ENCODE measurements around the gene GRK4. TPM values are rescaled to one million over a fixed set of nuclear protein-coding genes. Genes with fewer than 3 reads are reported as not detected.
"Not testable (repeated sequence)": the region's sequence is repeated elsewhere in the genome, so short reads cannot be mapped to it uniquely, and the experiment has no call there.

GRK4 gene
- total RNA-seq, 4 donors from 2014 or later, result 1.0 to 9.4 (median 6.0) TPM; not detected in 1

DNA sequence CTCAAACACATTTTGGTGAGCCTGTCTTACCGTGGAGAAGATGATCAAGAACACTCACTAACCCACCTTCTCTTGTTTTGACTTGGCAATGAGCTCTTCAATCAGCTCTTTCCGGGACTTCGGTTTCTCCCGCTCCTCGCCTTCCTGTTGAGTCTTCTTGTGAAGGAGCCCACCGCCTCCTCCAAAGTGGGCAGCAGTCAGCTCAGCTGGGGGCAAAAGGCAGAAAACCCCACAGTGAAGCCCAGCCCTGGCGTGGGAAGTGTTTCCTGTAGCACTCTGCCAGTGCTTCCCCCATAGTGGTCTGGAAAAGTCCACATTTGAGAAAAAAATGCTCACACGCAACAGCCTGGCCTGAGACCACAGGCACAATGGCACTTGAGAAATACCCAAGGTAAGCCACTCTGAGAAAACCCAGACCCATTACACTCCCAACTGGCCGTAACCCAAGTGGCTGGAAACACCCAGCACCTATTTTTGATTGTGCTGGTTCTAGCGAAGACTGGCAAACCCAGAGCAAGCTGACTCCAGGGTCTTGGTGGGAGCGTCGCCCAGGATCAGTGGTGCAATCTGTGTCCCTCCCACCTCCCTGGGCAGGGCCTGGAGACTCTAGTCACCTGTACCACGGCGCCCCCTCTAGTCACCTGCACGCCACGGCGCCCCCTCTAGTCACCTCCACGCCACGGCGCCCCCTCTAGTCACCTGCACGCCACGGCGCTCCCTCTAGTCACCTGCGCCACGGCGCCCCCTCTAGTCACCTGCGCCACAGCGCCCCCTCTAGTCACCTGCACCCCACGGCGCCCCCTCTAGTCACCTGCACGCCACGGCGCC lies 8.8 kb upstream of the GRK4 start:
- intact Hi-C loops (cut with DNase I; ENCODE audit: low total_unique reads), result no loop called here
- DNase-seq, result no peak
- Histone ChIP-seq H3K4me3 (no peak overlapping the region), H3K36me3 (no peaks in the 10 kb centered on the region), H3K4me1 (no peaks in the 10 kb centered on the region), H3K9me3 (no peaks in the 10 kb centered on the region), H3K27ac (no peak overlapping the region), H3K27me3 (no peaks in the 10 kb centered on the region)
- TF ChIP-seq POLR2A (IDR thresholded peaks at IDR 0.05), result no peak
- TF ChIP-seq, protein P1, sequence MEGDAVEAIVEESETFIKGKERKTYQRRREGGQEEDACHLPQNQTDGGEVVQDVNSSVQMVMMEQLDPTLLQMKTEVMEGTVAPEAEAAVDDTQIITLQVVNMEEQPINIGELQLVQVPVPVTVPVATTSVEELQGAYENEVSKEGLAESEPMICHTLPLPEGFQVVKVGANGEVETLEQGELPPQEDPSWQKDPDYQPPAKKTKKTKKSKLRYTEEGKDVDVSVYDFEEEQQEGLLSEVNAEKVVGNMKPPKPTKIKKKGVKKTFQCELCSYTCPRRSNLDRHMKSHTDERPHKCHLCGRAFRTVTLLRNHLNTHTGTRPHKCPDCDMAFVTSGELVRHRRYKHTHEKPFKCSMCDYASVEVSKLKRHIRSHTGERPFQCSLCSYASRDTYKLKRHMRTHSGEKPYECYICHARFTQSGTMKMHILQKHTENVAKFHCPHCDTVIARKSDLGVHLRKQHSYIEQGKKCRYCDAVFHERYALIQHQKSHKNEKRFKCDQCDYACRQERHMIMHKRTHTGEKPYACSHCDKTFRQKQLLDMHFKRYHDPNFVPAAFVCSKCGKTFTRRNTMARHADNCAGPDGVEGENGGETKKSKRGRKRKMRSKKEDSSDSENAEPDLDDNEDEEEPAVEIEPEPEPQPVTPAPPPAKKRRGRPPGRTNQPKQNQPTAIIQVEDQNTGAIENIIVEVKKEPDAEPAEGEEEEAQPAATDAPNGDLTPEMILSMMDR (IDR thresholded peaks at IDR 0.05), result no peak

DNA sequence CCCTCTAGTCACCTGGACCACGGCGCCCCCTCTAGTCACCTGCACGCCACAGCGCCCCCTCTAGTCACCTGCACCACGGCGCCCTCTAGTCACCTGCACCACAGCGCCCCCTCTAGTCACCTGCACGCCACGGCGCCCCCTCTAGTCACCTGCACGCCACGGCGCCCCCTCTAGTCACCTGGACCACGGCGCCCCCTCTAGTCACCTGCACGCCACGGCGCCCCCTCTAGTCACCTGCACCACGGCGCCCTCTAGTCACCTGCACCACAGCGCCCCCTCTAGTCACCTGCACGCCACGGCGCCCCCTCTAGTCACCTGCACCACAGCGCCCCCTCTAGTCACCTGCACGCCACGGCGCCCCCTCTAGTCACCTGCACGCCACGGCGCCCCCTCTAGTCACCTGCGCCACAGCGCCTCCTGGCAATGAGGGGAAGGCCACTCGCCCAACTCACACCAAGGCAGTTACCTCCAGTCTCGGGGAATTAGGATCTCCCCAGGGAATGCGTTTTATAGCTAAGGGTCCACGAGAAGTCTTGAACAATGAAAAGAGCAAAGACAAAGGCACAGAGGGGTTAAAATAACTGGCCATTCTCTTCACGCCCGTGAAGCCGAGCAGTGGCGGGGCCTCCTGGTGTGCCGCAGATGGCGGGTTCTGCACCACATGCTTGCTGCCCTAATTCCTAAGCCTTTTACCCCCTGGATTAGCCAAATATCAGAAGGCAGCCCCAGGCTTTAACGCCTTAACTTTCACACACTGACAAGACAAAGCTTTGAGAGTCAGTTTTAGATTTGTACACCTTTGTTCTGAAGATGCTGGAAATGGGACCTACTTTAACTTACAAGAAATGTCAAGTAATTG lies 8.0 kb upstream of the GRK4 start:
- H3K27me3 ChIP-seq; DNase-seq; H3K36me3 ChIP-seq; intact Hi-C loops (cut with DNase I; ENCODE audit: low total_unique reads); H3K4me3 ChIP-seq; H3K27ac ChIP-seq; H3K4me1 ChIP-seq; H3K9me3 ChIP-seq: not testable (repeated sequence)

DNA sequence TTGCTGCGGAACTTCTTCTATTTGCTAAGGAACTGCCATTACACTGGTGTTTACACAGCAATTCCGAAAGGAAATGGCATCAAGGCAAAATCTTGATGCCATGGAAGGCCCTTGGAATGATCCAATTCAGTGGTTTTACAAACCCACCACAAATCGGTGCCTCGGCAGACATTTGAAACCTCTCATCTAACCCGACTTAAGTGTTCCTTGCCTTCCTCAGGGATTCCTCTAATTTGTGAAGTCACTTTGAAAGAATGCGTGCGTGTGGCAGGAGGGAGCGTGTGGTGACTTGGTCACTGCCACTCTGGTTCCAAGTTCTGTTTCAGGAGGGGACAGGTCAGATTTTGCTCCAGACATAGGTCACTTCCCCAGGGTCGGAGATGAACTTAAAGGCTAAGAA lies 4.9 kb upstream of the GRK4 start:
- Histone ChIP-seq H3K27ac (no peak overlapping the region), H3K36me3 (no peaks in the 10 kb centered on the region), H3K4me1 (peaks cover 0 to 6% of the 10 kb centered on the region in 2 donors), H3K27me3 (no peaks in the 10 kb centered on the region), H3K4me3 (no peak overlapping the region), H3K9me3 (no peaks in the 10 kb centered on the region)
- DNase-seq, result no peak
- TF ChIP-seq POLR2A (IDR thresholded peaks at IDR 0.05), result no peak
- TF ChIP-seq, protein P1 (IDR thresholded peaks at IDR 0.05), result no peak
- intact Hi-C loops (cut with DNase I; ENCODE audit: low total_unique reads), result no loop called here

DNA sequence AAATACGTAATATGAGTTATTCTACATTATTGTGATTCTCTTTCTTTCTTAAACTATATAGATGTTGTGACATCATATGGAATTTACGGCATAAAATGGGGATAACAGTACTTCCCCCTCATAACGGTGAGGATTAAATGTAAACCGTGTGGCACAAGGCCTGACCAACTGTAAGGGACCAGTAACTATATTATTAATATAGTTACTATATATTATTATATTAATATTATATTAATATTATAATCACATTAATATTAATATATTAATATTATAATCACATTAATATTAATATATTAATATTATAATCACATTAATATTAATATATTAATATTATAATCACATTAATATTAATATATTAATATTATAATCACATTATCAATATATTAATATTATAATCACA lies 2.9 kb upstream of the GRK4 start:
- H3K4me1 ChIP-seq; intact Hi-C loops (cut with DNase I; ENCODE audit: low total_unique reads); H3K27ac ChIP-seq: not testable (repeated sequence)

DNA sequence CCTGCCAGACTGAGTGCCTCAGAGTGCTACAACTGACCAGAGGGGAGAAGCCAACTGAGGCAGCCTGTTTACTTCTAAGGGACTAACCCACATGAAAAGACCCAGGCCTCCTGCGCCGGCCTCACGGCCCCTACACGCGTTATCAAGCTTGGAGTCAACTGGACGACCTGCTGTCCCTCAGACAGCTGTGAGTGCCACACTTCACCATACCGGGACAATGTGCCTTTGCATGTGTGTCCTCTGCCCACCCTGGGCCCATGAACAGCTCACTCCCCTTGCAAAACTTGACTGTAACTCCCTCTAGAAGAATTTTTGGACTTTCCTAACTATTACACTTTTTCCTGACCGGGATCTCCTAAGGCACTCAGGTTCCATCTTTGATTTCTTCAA lies 2.0 kb upstream of the GRK4 start:
- intact Hi-C loops (cut with DNase I; ENCODE audit: low total_unique reads), result no loop called here
- H3K9me3 ChIP-seq, result no peaks in the 10 kb centered on the region
- no peak for TF ChIP-seq POLR2A (IDR thresholded peaks at IDR 0.05)
- TF ChIP-seq, protein P1 (IDR thresholded peaks at IDR 0.05), result no peak
- H3K27me3 ChIP-seq, result no peaks in the 10 kb centered on the region
- H3K36me3 ChIP-seq, result no peaks in the 10 kb centered on the region
- no peak overlapping the region for H3K4me3 ChIP-seq
- H3K27ac ChIP-seq, result no peak overlapping the region
- DNase-seq, result no peak
- peaks cover 0 to 6% of the 10 kb centered on the region in 2 donors for H3K4me1 ChIP-seq

More for the DNA sequence above, 2.9 kb upstream of the GRK4 start:
- not testable (repeated sequence) for H3K9me3 ChIP-seq, H3K36me3 ChIP-seq, DNase-seq, H3K27me3 ChIP-seq, H3K4me3 ChIP-seq
